SHP77 treated with DMSO at 0.1 percent for 48 hours (cell line): ENCODE data around the gene PCSK6.

Experiments
- DNase-seq: peaks from one replicate; lab custom pipeline; 2025; lab: John Stamatoyannopoulos, UW

PCSK6 gene

DNA sequence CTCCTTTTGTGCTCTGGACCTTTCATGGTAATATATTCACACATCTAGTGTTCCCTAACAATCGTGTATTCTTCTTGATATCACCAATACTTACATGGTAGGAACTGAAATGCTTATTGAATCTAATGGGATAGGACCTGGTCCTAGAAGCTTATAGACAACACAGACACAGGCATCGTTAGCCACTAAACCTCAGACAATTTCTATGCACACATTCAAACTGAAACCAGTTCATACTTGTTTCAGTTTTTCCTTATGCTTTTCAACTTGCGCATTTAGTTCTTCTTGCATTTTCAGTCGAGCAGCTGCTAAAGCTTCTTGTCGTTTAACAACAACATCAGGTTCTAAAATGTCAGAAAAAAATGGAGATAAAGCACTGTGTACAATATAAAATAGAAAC is 214.5 kb downstream of the PCSK6 start:
- no peak for DNase-seq

- no peak for DNase-seq
Measured at GRCh38 chr15:101273534-101273933, 216.0 kb downstream of the PCSK6 start.

GRCh38 chr15:101272584-101272983 is 216.9 kb downstream of the PCSK6 start:
- DNase-seq, result no peak

DNA sequence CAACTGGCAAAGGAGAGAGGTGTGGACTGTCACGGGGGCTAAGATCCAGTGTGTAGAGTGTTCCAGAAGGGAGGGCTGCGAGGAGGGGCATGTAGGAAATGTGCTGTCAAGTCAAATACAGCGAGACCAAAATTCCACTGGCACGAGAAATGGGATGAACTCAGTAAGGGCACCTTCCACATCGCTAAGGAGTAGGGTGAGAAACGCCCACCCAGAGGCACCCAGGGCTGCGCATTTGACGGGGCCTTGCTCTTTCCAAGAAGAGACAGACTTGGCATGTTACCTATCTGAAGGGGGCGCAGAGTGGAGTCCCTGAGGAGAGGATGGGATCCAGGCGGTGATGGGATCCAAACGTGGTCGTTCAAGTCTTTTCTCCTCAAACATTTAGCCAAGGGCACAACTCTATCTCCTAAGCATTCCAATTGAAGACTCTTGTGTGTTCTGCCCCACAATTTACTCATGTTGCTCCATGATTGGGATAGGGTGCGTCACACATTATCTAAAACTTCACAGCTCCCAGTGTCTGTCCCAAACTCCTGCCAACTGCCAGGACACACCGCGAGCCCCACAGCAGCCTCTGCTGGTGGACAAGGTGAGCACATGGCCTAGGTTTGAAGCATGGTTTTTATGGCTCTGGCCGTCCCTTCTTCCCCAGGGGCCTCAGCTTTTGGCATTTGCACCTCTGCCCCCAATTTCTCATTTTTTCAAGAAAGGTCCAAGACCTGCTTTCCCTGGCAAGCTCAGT is 219.9 kb downstream of the PCSK6 start:
- no peak for DNase-seq

DNA sequence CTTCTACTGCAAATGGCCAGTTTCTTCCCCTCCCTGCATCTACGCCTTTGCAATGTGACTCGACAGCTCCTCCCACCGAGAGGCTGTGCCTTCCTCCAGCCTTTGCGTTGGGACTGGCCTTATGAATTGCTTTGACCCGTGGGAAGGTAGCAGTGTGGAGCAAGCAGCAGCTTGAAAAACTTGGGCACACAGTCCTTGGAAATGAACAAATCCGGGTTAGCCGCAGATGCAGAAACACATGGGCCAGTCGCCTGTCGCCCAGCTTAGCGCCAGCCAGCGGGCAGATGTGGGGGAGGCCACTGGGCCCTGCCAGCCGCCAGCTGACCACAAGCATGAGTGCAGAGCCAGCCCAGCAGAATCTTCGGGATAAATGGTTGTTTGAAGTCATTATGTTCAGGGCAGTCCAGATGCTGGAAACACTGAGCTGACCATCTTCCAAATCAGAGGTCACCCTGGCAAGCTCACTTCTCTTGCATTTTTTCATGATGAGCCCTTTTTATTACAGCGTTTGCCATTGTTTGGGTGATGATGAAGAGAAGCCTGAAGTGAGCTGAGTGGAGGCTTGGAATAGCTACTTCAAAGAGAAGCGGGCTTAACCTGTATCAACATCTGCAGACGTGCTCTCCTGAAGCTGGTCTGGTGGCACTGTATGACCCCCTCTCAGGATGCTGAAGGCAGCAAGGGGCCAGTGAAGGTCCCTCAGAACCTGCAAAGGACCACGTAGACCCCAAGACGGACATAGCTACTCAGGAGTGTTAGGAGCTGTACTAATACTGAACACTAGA is 222.0 kb downstream of the PCSK6 start:
- DNase-seq, result no peak

DNA sequence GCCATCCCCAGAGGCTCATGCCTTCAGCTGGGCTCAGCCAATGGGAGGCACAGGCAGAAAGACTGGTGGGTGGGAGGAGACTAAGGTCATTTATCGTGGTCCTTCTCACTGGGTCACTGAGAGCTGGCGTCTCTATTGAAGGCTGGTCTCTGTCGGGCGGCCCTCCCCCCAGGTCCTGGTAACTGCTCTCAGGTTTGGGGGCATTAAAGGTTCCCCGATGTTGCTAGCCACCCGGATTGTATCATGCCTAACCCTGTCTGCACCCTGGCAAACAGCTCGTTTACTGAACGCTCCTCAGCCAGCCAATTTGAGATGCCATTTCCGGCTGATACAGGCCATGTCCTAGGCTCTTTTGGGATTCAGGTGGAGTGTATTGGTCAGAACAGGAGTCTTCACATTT is 222.7 kb downstream of the PCSK6 start:
- DNase-seq, result no peak

- DNase-seq, result no peak
Measured at GRCh38 chr15:101266034-101266433, 223.5 kb downstream of the PCSK6 start.

DNA sequence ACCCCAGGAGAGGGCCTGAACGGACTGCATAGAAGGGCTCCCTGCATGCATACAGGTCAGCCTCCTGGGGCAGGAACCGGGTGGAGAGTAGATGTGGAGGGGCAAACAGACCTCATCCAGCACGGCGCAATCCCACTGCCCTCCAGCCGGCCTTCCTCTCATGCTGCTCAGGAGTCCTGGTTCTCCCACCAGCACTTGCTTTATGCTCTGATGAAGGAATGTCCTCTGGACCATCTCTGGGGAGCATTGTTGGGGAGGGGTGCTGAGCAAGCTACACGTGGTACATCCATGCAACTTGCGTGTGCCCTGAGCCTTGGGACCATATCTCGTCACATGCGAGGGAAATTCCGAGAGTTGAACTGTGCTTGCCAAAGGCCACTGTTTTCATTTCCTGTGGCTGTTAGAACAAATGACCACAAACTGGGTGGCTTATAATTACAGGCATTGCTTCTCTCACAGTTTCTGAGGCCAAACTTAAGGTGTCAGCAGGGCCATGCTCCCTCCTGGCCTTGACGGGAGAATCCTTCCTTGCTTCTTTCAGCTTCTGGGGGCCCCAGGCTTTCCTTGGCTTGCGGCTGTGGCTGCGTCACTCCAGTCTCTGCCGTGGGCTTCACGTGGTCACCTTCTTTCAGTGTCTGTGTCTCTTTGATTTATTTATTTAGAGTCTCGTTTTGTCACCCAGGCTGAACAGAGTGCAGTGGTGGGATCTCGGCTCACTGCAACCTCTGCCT is 224.4 kb downstream of the PCSK6 start:
- no peak for DNase-seq

GRCh38 chr15:101264011-101264410 is 225.5 kb downstream of the PCSK6 start:
- no peak for DNase-seq

DNA sequence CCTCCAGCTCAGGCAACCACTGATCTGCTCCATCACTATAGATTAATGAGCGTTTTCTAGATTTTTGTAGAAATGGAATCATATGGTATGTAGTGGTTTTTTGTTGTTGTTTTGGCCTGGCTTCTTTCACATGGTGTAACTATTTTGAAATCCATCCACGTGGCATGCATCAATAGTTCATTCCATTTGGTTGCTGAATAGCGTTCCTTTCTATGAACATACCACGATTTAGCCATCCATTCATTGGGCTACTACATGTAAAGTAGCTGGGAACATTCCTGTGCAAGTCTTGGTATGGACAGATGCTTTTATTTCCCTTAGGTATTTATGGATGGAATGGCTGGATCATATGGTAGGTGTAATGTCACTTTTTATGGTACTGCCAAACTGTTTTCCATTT is 227.0 kb downstream of the PCSK6 start:
- no peak for DNase-seq

DNA sequence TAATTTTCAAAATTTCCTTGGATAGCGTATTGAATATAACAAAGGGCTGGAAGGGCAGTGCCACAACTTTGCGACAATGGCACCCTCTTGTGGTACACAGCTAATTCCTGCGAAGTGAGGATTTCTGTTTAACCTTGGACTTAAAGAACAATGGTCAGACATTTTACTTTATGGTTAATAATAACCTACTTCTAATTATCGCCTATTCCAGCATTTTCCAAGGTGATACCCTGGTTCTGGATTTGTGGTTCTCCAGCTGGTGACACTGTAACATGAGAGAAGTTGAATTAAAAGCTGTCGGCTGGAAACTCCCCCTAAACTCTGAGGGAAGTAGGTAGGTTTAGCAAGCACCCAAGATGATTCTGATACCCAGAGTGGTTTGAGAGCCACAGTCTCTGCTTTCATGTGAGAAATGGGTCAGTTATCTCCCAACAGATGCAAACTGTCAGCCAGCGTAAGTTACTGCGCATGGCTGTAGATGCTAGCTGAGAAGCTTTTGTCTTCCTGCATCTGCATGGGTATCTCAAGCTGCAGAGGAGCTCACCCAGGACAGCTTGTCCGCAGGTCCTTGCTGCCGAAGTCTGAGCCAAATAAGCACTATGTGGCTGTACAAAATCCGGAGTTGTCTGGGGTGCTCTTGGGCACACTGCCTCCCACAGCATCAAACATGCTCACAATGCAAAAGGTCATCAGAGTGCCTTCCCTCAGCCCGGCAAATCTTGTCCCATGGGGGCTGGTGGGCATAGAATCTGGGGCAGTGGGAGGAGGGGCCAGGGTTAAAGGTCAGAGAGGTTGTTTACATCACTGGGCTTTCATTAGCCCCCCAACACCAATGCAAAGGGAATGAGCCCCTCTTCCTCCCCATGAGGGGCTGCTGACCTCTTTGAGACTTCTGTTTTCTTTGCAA is 231.0 kb downstream of the PCSK6 start:
- peak; percentile 43 for DNase-seq

DNA sequence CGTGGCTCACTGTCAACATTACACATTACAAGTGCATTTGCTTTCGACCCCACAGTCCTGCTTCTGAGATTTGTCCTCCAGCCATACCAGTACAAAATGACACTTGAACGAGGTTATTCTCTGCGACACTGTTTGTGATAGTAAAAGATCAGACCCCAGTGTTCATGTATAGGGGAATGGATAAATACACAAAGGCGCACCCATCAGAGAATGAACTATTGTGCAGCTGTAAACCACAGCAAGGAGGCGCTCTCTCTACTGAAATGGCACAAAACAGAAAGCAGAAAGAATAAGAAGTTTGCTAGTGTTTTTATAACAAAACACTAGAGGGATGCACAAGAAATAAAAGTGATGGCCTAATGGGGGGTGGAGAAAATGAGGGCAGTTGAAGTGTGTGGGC is 232.8 kb downstream of the PCSK6 start:
- no peak for DNase-seq

DNA sequence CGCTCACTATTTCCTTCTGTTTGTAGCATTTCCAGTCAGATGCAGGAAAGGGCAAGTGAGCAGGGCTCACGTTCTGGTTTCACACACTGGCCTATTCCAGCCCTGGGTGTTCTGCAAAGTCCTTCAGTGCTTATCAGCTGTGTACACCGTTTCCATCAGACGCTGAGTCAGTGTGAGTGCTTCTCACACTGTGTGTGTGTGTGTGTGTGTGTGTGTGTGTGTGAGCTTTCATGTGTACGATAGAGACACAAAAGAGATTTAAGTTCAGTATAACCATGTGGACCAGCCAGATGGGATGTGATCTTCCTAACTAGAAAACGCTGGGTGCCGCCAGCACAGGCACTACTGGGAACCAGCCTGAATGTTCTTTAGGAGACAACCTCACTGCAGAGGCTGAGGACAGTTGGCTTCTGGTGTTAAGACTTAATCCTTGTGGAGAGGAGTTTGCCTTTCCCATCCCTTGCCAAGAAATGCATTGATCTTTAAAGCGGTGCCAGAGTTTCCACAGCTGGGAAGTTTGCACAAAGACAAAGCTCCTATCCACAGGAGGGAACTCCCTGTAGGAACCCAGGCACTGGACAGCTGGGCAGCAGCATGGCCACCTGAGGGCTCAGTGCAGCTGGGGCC is 233.8 kb downstream of the PCSK6 start:
- DNase-seq, result no peak

- DNase-seq, result no peak
Measured at GRCh38 chr15:101255051-101255395, 234.5 kb downstream of the PCSK6 start.

DNA sequence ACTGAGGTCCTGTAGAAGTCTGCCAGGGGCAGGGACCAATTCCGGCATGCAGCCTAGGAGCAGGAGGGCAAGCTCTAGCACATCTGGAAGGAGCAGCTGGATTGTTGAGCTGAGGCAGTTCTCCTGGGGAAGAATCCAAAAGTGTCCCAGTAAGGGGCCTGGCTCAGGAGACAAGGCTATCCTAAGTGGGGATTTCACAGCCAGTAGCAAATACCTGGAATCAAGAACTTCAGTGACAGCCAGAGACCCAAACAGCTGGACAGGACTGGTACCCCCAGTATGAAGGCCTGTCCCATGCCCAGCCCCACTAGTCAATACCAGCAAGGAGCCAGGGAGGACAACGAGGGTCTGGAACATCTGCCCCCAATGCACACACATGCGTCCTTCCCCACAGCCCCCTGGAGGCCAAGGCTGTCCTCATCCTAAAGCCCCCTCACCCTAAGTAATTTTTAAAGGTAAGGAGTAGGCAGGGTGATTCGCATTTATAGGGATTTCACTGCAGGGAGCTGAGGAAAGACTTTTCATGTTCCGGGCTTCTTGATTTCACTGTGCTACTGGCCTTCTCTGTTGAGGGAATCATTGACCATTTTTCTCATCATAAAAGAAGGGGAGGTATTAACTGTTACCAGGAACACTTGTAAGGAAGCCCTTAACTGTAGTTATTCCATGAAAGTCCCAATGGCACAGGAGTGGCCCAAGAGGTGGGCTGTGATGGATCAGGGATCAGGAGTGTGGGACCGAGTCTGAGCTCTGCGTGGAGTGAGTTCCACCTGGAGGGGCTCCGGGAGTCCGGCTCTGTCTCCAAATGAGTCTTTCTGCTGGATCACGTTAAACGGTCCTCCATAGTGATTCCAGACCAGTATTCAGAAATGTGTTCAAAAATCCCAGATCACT is 235.1 kb downstream of the PCSK6 start:
- no peak for DNase-seq
